GM23248 (cell line): Measurements from ENCODE around the gene ARHGEF10L.

Source experiments
- EZH2 ChIP-seq: fragments of 200-600 bp; sonication (generic); IDR thresholded peaks from 2 replicates; pipeline ENCODE4 v1.6.1; 2018; ENCODE audit warnings: antibody characterized with exemption, mild to moderate bottlenecking; ENCODE audit not compliant: insufficient read depth, poor library complexity, severe bottlenecking
- EZH2phosphoT487 ChIP-seq: fragments of 200-600 bp; sonication (generic); IDR thresholded peaks from 2 replicates; pipeline ENCODE4 v1.6.1; 2018; ENCODE audit warnings: antibody characterized with exemption, moderate library complexity, mild to moderate bottlenecking, low read depth; ENCODE audit not compliant: insufficient read depth

GRCh38 chr1:17611991-17612390 lies 72.5 kb downstream of the ARHGEF10L start:
- TF ChIP-seq EZH2phosphoT487 (no peak), EZH2 (no peak)
